Caco-2 (cell line): ENCODE results near the gene PRDM2. TPM values are rescaled to one million over a fixed set of nuclear protein-coding genes. Genes with fewer than 3 reads are reported as not detected.

ENCODE experiments used
- BruUV-seq: library from RNA; stranded (reverse); fragments of 400-500 nt; replicated peaks from 2 replicates; lab custom pipeline; 2021; lab: Mats Ljungman, UMichigan
- CTCF ChIA-PET: fragments of 300-600 bp; sonication (Branson Sonifier 250); formaldehyde crosslinking; loops from one replicate; lab custom pipeline; 2022; ENCODE audit warnings: antibody characterized with exemption; lab: Charles Lee
- POLR2A ChIA-PET: fragments of 300-600 bp; sonication (Branson Sonifier 250); formaldehyde crosslinking; loops from one replicate; lab custom pipeline; 2022; ENCODE audit warnings: antibody characterized with exemption; lab: Charles Lee
- DNase-seq, 2 experiments: peaks; one replicate each; pipeline versions ENCODE4 v3.0.0 to v3.0.0-alpha.2; 2020 to 2022
- H3K27me3 ChIP-seq: replicated peaks from 2 replicates; pipeline ENCODE4 v1.6.0; 2011; ENCODE audit warnings: low read length; ENCODE audit not compliant: control insufficient read depth, insufficient read depth
- H3K36me3 ChIP-seq: 2 replicates; pipeline ENCODE4 v1.5.1; 2011; ENCODE audit warnings: low read length; ENCODE audit not compliant: control insufficient read depth, insufficient read depth
- H3K4me1 ChIP-seq: fragments of 250-450 bp; sonication (Bioruptor Pico); 2 replicates; pipeline ENCODE4 v1.5.1; 2020; ENCODE audit warnings: mild to moderate bottlenecking
- H3K4me3 ChIP-seq: 2 replicates; pipeline ENCODE4 v1.5.1; 2011; ENCODE audit warnings: low read depth, mild to moderate bottlenecking, control low read depth, low read length
- H3K9me3 ChIP-seq: fragments of 250-450 bp; sonication (Bioruptor Pico); 2 replicates; pipeline ENCODE4 v1.5.1; 2020; ENCODE audit warnings: mild to moderate bottlenecking, moderate library complexity
- H3K27ac Mint-ChIP-seq: one replicate; pipeline ENCODE4 v1.8.0; 2022; ENCODE audit warnings: mixed read lengths; ENCODE audit not compliant: unreplicated experiment
- H3K27me3 Mint-ChIP-seq: one replicate; pipeline ENCODE4 v1.8.0; 2022; ENCODE audit warnings: mixed read lengths; ENCODE audit not compliant: insufficient read depth, unreplicated experiment
- H3K36me3 Mint-ChIP-seq: one replicate; pipeline ENCODE4 v1.8.0; 2022; ENCODE audit warnings: mild to moderate bottlenecking, mixed read lengths; ENCODE audit not compliant: insufficient read depth, unreplicated experiment
- H3K4me1 Mint-ChIP-seq: one replicate; pipeline ENCODE4 v1.8.0; 2022; ENCODE audit warnings: low read depth, mixed read lengths; ENCODE audit not compliant: unreplicated experiment
- H3K4me3 Mint-ChIP-seq: one replicate; pipeline ENCODE4 v1.8.0; 2022; ENCODE audit warnings: mild to moderate bottlenecking, moderate library complexity, mixed read lengths; ENCODE audit not compliant: unreplicated experiment
- H3K9me3 Mint-ChIP-seq: one replicate; pipeline ENCODE4 v1.8.0; 2022; ENCODE audit warnings: mixed read lengths; ENCODE audit not compliant: unreplicated experiment
- CTCF ChIP-seq, 2 experiments: fragments of 200-600 bp in 1 of 2; IDR thresholded peaks; 1 replicate in 1 of 2; 2 replicates in 1 of 2; pipeline versions ENCODE4 v1.5.1 to v1.8.0; 2011 to 2022; ENCODE audit warnings: antibody characterized with exemption in 1 of 2, control low read depth in 1 of 2, inconsistent platforms in 1 of 2, low read depth in 1 of 2, low read length in 1 of 2, mild to moderate bottlenecking in 1 of 2, moderate library complexity in 1 of 2; ENCODE audit not compliant: insufficient read depth in 1 of 2, severe bottlenecking in 1 of 2, unreplicated experiment in 1 of 2
- intact Hi-C: fragments of 100-400 bp; cut with micrococcal nuclease; formaldehyde crosslinking; loops from one replicate; pipeline ENCODE4 v1.10.0; 2022; ENCODE audit not compliant: unreplicated experiment
- total RNA-seq: library from RNA; stranded (reverse); gene quantifications from 2 replicates; pipeline ENCODE4 v1.2.3, GENCODE V29; 2022

The PRDM2 gene
- total RNA-seq, 1 experiment from 2014 or later: 32.7 TPM

- H3K36me3 Mint-ChIP-seq: no peaks in the 10 kb centered on the region
- H3K36me3 ChIP-seq: no peaks in the 10 kb centered on the region
- no TSS peak for BruUV-seq
- H3K4me3 Mint-ChIP-seq: no peak overlapping the region
- intact Hi-C loops: no loop called here
- H3K4me1 ChIP-seq: no peaks in the 10 kb centered on the region
- H3K27me3 ChIP-seq: no peaks in the 10 kb centered on the region
- ChIA-PET POLR2A (no interaction called here), CTCF (no interaction called here)
- no peak for DNase-seq
- H3K27ac Mint-ChIP-seq: no peak overlapping the region
- H3K27me3 Mint-ChIP-seq: peaks cover 3% of the 10 kb centered on the region
- no peaks in the 10 kb centered on the region for H3K4me1 Mint-ChIP-seq
- H3K9me3 Mint-ChIP-seq: no peaks in the 10 kb centered on the region
- 0 out of 2 replicates have a peak, but pooled peaks cover 4% of the 10 kb centered on the region for H3K9me3 ChIP-seq
- H3K4me3 ChIP-seq: no peak overlapping the region
- no peak for TF ChIP-seq CTCF (IDR thresholded peaks at IDR 0.05; ENCODE audit: insufficient read depth in 1 of 2, low read depth in 1 of 2, low read length in 1 of 2, severe bottlenecking in 1 of 2, unreplicated experiment in 1 of 2)
Measured at GRCh38 chr1:13674377-13674776, 25.6 kb upstream of the PRDM2 start.

GRCh38 chr1:13675151-13675651 is 24.8 kb upstream of the PRDM2 start:
- Histone ChIP-seq H3K4me3 (no peak overlapping the region), H3K36me3 (no peaks in the 10 kb centered on the region), H3K27me3 (no peaks in the 10 kb centered on the region), H3K9me3 (0 out of 2 replicates have a peak, but pooled peaks cover 4% of the 10 kb centered on the region), H3K4me1 (no peaks in the 10 kb centered on the region)
- no TSS peak for BruUV-seq
- CTCF ChIA-PET: no interaction called here
- Mint-ChIP-seq H3K4me1 (no peaks in the 10 kb centered on the region), H3K27ac (no peak overlapping the region), H3K9me3 (no peaks in the 10 kb centered on the region), H3K4me3 (no peak overlapping the region), H3K36me3 (no peaks in the 10 kb centered on the region), H3K27me3 (peaks cover 3% of the 10 kb centered on the region)
- intact Hi-C loops: no loop called here
- no peak for TF ChIP-seq CTCF (IDR thresholded peaks at IDR 0.05; ENCODE audit: insufficient read depth in 1 of 2, low read depth in 1 of 2, low read length in 1 of 2, severe bottlenecking in 1 of 2, unreplicated experiment in 1 of 2)
- DNase-seq: no peak
- POLR2A ChIA-PET: no interaction called here

- Histone ChIP-seq H3K27me3 (no peaks in the 10 kb centered on the region), H3K4me1 (no peaks in the 10 kb centered on the region), H3K36me3 (no peaks in the 10 kb centered on the region), H3K9me3 (0 out of 2 replicates have a peak, but pooled peaks cover 4% of the 10 kb centered on the region), H3K4me3 (no peak overlapping the region)
- Mint-ChIP-seq H3K4me1 (no peaks in the 10 kb centered on the region), H3K4me3 (no peak overlapping the region), H3K27ac (no peak overlapping the region), H3K9me3 (no peaks in the 10 kb centered on the region), H3K27me3 (peaks cover 4% of the 10 kb centered on the region), H3K36me3 (no peaks in the 10 kb centered on the region)
- intact Hi-C loops: no loop called here
- no TSS peak for BruUV-seq
- ChIA-PET CTCF (no interaction called here), POLR2A (no interaction called here)
- DNase-seq: no peak
- no peak for TF ChIP-seq CTCF (IDR thresholded peaks at IDR 0.05; ENCODE audit: insufficient read depth in 1 of 2, low read depth in 1 of 2, low read length in 1 of 2, severe bottlenecking in 1 of 2, unreplicated experiment in 1 of 2)
Measured at GRCh38 chr1:13677896-13678295, 22.1 kb upstream of the PRDM2 start.
